GM21526 (cell line): ENCODE measurements around the gene NFYA.
"Not testable (repeated sequence)": the region's sequence is repeated elsewhere in the genome, so short reads cannot be mapped to it uniquely, and the experiment has no call there.

Source experiments
- ATAC-seq: cut with Tn5 transposase; IDR thresholded peaks from one replicate; pipeline ENCODE4 v1.9.1; 2021; ENCODE audit warnings: moderate library complexity; ENCODE audit not compliant: unreplicated experiment, low FRiP score

Gene NFYA

DNA sequence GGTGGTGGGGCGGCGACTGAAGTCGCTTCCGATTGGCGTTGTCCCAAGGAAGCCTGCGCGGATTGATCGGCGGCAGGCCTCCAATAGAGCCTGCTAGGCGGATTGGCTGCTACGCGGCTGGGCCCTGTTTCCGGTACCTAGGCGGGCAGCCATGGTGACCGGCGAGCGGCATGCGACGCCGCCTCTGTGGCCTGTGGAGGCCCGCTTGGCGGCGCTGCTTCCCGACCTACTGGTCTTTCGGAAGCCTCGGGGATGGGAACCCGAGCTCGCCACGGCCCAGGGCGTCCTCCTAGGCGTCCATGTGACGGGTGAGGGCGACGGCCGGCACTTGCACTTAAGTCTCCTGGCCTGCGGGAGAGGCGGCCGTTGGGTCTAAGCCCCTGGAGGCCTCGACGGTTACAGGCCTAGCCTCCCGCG lies 28.1 kb downstream of the NFYA start:
- ATAC-seq, result no peak

DNA sequence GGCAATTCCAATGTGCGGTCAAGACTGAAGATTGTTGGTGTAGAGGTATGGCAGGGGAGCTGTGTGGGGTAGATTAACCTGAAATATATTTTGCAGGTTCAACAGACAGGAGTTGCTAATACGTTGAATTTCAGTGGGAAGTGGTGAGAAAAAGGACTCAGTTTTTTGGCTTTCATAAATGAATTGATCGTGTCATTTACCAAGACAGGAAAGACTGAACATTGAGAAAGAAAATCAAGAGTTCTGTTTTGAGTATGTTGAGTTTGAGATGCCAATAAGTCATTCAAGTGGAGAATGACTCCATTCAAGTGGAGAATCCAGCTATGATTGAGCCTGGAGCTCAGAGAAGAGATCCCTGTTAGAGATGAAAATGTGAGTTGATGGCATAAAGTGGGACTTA lies 31.1 kb downstream of the NFYA start:
- ATAC-seq, result no peak

DNA sequence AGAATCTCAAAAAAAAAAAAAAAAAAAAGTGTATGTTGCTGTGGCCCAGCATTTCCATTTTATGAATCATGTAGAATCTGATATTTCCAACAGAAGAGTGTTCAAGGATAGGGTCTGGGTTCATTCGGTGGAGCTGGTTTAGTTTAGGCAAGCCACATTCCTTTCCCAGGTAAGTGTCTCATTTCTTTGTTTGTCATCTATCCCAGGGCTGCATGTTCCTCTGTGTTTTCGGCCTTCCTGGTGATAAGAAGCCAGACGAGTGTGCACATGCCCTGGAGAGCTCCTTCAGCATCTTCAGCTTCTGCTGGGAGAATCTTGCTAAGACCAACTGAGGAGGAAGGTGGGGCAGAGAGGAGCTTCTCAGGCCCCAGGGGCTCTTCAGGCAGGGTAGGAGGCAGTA lies 38.2 kb downstream of the NFYA start:
- ATAC-seq, result no peak

DNA sequence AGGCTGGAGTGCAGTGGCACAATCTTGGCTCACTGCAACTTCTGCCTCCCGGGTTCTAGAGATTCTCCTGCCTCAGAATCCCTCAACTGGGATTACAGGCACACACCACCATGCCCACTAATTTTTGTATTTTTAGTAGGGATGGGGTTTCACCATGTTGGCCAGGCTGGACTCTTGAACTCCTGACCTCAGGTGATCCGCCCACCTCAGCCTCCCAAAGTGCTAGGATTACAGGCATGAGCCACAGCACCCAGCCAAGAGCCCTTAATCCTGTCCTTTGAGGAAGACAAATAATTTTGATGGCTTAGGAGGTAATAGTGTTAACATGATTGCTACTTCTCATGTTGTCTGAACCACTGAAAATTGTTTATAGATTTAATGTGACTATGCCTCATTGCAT lies 42.3 kb downstream of the NFYA start:
- ATAC-seq, result not testable (repeated sequence)

DNA sequence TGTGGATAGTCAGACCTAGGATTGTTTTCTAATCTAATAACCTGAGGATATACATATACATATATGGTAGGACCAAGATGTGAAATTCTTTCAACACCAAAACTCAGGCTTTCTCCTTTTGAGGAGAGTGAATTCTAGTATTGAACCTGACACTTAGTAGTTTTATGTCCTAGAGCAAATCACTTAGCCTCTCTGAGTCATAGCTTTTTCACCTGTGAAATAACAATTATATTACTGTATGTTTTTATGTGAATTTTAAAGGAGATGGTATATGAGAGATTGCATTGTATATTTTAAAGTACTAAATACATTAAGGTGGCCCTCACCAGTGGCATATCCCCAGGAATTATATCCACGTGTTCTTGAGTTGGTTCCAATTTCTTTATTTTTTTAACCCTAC lies 46.7 kb downstream of the NFYA start:
- no peak for ATAC-seq

DNA sequence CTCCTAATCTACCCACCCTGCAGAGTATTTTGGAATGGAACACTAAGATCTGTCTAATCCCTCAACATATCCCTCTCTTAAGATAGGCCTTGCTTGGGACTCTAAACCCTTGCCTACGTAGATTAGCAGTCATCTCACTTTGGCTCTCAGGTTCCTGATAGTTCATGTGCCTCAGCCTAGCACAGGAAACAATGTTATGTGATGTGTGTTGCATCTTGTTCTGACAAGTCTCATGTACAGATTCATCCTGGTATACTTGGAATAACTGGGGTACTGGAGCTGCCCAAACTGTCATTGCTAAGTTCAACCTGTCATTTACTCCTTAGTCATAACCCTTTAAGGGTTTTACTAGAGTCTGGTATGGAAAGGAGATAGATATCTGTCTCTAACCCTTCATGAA lies 47.3 kb downstream of the NFYA start:
- ATAC-seq, result no peak

DNA sequence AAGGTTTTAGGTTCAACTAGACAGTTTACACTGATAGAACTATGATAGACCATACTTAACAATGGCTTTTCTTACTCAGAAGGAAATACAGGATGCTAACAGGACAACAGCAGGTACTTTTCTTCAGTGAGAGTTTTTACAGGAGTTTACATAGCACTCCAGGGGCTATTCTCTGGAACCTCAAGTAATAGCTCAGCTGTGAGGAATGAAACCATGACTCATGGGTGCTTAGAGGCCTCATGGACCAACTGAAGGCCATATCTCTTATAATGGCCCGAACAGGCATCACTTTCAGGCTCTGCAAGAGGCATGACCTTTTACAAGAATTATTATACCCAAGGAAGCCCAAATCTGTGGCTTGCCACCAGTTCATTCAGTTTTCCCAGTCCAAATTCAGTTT lies 49.6 kb downstream of the NFYA start:
- ATAC-seq, result no peak

DNA sequence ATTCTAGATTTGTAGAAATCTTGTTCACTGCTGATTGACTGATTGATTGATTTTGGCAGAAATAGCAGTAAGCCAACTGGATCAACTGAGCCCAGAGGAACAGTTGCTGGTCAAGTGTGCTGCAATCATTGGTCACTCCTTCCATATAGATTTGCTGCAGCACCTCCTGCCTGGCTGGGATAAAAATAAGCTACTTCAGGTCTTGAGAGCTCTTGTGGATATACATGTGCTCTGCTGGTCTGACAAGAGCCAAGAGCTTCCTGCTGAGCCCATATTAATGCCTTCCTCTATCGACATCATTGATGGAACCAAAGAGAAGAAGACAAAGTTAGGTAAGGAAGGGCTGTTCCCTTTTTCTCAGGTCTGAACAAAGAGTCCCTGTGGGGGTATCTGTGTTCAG lies 50.1 kb downstream of the NFYA start:
- no peak for ATAC-seq

DNA sequence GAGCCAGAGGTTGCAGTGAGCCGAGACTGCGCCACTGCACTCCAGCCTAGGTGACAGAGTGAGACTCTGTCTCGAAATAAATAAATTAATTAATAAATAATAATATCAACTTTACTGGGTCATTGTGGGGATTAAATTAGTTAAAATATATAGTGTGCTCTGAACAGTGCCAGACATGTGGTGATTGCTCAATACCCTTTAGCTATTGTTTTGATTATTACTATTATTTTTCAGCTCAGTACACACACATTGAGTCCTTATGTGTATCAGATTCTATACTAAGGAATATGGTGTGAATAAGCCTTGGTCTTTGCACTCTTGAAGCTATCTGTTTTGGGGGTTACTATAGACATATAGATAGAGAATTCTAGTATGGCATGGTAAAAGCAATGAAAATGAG lies 52.5 kb downstream of the NFYA start:
- no peak for ATAC-seq

DNA sequence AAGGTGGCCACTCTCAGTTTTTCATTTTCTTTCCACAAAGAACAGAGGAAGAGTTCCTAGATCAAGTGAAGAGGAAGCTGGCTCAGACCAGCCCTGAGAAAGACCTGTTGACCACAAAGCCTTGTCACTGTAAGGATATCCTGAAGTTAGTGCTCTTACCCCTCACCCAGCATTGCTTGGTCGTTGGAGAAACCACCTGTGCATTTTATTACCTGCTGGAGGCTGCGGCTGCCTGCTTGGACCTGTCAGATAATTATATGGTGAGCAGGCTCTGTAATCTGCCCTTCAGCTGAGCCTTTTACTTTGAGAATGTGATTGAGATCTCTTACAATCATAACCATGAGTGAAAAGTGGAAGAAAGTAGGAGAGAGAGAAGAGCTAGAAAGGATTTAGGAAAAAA lies 59.5 kb downstream of the NFYA start:
- ATAC-seq, result no peak

DNA sequence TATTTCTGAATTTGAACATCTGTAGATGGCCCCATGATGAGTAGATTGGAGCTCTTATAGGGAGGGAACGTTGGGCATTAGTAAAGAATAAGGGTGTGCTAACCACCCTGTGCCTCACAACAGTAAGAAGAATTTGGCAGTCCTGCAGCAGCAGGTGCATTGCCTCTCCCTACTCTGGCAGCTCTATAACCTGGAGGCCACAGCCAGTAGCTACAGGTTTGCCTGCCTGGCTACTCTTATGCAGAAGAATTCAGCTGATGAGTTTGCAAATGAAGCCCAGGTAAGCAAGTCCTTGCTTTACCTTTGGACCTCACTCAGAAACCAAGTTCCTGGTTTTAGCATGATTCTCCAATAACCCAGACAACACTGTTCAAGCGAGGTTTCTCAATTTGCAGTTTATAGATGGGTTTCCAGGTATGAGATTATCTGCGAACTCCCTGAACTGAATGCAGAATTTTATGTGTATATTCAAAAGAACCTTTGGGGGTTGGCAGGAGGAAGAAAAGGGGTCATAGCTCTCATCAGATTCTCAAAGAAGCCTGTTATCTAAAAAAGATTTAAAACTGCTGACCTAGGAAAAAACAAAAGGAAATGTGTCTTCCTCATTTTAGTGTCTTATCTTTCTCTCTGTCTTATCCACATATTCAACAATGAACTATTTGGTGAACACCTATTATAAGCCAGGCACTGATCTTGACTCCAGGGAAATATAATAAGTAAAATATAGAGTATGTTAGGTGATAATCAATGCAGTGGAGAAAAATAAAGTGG lies 62.5 kb downstream of the NFYA start:
- no peak for ATAC-seq

DNA sequence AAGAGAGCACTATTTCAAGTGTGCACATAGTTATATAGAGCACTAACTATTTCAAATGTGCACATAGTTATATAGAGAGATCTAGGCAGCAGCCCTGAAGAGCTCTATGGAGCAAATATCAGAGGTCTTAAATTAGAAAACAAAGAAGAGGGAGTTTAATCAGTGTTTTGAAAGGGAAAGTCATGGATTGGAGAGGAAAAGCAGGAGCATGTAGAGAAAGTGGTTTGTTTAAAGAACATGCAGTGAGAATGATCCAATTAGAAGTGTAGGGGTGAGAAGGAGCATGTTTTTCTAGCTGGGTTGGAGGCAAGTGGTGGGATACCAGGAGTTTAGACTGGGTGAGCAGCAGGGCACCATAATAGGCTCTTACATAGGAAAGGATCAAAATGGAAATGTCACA lies 64.1 kb downstream of the NFYA start:
- no peak for ATAC-seq

DNA sequence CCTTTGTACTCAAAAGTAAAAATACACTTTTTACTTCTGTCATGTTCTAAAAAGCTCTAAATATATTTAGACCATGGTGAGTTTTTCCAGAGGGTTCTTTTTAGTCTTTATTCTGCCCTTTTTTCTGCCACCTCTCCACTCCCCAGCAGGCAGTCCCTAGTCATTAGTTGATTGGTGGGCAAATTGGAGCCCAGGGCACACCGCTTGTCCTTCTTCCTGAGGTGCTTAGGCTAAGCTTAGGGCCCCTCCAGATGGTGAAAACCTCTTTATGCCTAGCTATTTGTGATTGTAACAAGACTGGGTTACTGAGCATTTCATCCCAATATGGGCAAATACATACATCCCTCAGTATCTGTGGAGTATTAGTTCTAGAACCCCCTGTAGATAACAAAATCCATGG lies 75.1 kb downstream of the NFYA start:
- no peak for ATAC-seq
